Neuronal stem cell (in vitro differentiated cells): ENCODE results near the gene SUPT3H.
"Not testable (repeated sequence)": the region's sequence is repeated elsewhere in the genome, so short reads cannot be mapped to it uniquely, and the experiment has no call there.

Experiments
- DNase-seq: peaks from one replicate; pipeline ENCODE4 v3.0.0-alpha.2; 2013; ENCODE audit warnings: low spot score
- H2AFZ ChIP-seq: one replicate; pipeline ENCODE4 v1.6.1; 2013; ENCODE audit warnings: mild to moderate bottlenecking, low read length, inconsistent platforms
- H2AK5ac ChIP-seq: 2 replicates; pipeline ENCODE4 v1.6.1; 2013; ENCODE audit warnings: low read depth, mild to moderate bottlenecking, inconsistent platforms, low read length, moderate library complexity, mixed read lengths
- H2BK120ac ChIP-seq: 2 replicates; pipeline ENCODE4 v1.6.1; 2013; ENCODE audit warnings: low read depth, mild to moderate bottlenecking, inconsistent platforms, low read length, moderate library complexity, mixed read lengths
- H2BK12ac ChIP-seq: one replicate; pipeline ENCODE4 v1.6.1; 2013; ENCODE audit warnings: low read length, inconsistent platforms
- H2BK15ac ChIP-seq: 2 replicates; pipeline ENCODE4 v1.6.1; 2013; ENCODE audit warnings: mild to moderate bottlenecking, low read length, inconsistent platforms, mixed read lengths
- H2BK5ac ChIP-seq: one replicate; pipeline ENCODE4 v1.6.1; 2013; ENCODE audit warnings: inconsistent platforms, mild to moderate bottlenecking, low read length, moderate library complexity
- H3K14ac ChIP-seq: one replicate; pipeline ENCODE4 v1.6.1; 2013; ENCODE audit warnings: low read length, inconsistent platforms
- H3K18ac ChIP-seq: 2 replicates; pipeline ENCODE4 v1.6.1; 2013; ENCODE audit warnings: low read length, inconsistent platforms
- H3K23ac ChIP-seq: 2 replicates; pipeline ENCODE4 v1.6.1; 2013; ENCODE audit warnings: low read depth, mild to moderate bottlenecking, mixed read lengths, low read length, inconsistent platforms; ENCODE audit not compliant: poor library complexity
- H3K27ac ChIP-seq: replicated peaks from 3 replicates; pipeline ENCODE4 v1.5.1; 2013; ENCODE audit warnings: low read length, inconsistent platforms
- H3K27me3 ChIP-seq, 3 experiments: 2 replicates each; pipeline ENCODE4 v1.6.1; 2013; ENCODE audit warnings: low read length in 3 of 3, mild to moderate bottlenecking in 2 of 3, inconsistent platforms in 1 of 3, low read depth in 1 of 3, mixed read lengths in 1 of 3, moderate library complexity in 1 of 3; ENCODE audit not compliant: control insufficient read depth in 3 of 3, insufficient read depth in 3 of 3
- H3K36me3 ChIP-seq, 2 donors: replicated peaks in 1 of 2; 2 replicates each; pipeline ENCODE4 v1.6.1; 2013; ENCODE audit warnings: low read length in 2 of 2; ENCODE audit not compliant: control insufficient read depth in 2 of 2, insufficient read depth in 2 of 2
- H3K4ac ChIP-seq: 2 replicates; pipeline ENCODE4 v1.6.1; 2013; ENCODE audit warnings: inconsistent platforms, mild to moderate bottlenecking, low read length, moderate library complexity
- H3K4me1 ChIP-seq, 2 donors: 1 replicate in 1 of 2; 2 replicates in 1 of 2; pipeline ENCODE4 v1.6.1; 2013; ENCODE audit warnings: low read length in 2 of 2, low read depth in 1 of 2; ENCODE audit not compliant: control insufficient read depth in 2 of 2, insufficient read depth in 1 of 2
- H3K4me2 ChIP-seq: one replicate; pipeline ENCODE4 v1.6.1; 2013; ENCODE audit warnings: mild to moderate bottlenecking, low read length, inconsistent platforms; ENCODE audit not compliant: insufficient read depth, poor library complexity, severe bottlenecking
- H3K4me3 ChIP-seq, 2 donors: 2 replicates each; pipeline ENCODE4 v1.5.1; 2013; ENCODE audit warnings: low read length in 2 of 2, mild to moderate bottlenecking in 2 of 2, inconsistent platforms in 1 of 2, moderate library complexity in 1 of 2
- H3K79me1 ChIP-seq: one replicate; pipeline ENCODE4 v1.6.1; 2013; ENCODE audit warnings: low read depth, mild to moderate bottlenecking, inconsistent platforms, low read length, moderate library complexity
- H3K9ac ChIP-seq: one replicate; pipeline ENCODE4 v1.6.1; 2013; ENCODE audit warnings: mild to moderate bottlenecking, low read depth, low read length, inconsistent platforms; ENCODE audit not compliant: poor library complexity
- H3K9me3 ChIP-seq, 2 donors: replicated peaks in 1 of 2; 2 replicates each; pipeline versions ENCODE3 to v1.6.1; 2013; ENCODE audit warnings: low read length in 2 of 2, mild to moderate bottlenecking in 2 of 2, inconsistent platforms in 1 of 2, low read depth in 1 of 2, mixed read lengths in 1 of 2, moderate library complexity in 1 of 2; ENCODE audit not compliant: control insufficient read depth in 2 of 2, insufficient read depth in 1 of 2
- H4K8ac ChIP-seq: one replicate; pipeline ENCODE4 v1.6.1; 2013; ENCODE audit warnings: low read depth, mild to moderate bottlenecking, inconsistent platforms, low read length, moderate library complexity
- H4K91ac ChIP-seq: one replicate; pipeline ENCODE4 v1.6.1; 2013; ENCODE audit warnings: low read length, low read depth, mild to moderate bottlenecking, inconsistent platforms; ENCODE audit not compliant: poor library complexity
- WGBS, 2 donors: extraction: QIAGEN DNeasy Blood & Tissue Kit; methylation state at CpG; one replicate each; pipeline ENCODE4 v1.1.7; 2013; ENCODE audit warnings: missing lambda C conversion rate in 2 of 2, mixed read lengths in 1 of 2; ENCODE audit not compliant: insufficient read length in 2 of 2, insufficient replicate concordance in 1 of 2; ENCODE audit errors: extremely low coverage in 2 of 2; 5-methylcytosine and 5-hydroxymethylcytosine counted together

Gene SUPT3H

GRCh38 chr6:44915111-44915510 lies 462.6 kb downstream of the SUPT3H start:
- H3K4me3 ChIP-seq, result no peak overlapping the region
- no peak overlapping the region for H2BK15ac ChIP-seq
- H3K14ac ChIP-seq, result no peak overlapping the region
- no peak overlapping the region for H4K8ac ChIP-seq
- no peaks in the 10 kb centered on the region for H3K79me1 ChIP-seq
- H3K18ac ChIP-seq, result no peak overlapping the region
- no peak overlapping the region for H2AFZ ChIP-seq
- H3K9me3 ChIP-seq, result peaks cover 0 to 9% of the 10 kb centered on the region in 2 donors
- no peak overlapping the region for H2BK120ac ChIP-seq
- H2BK5ac ChIP-seq, result no peak overlapping the region
- H3K4me1 ChIP-seq, result no peaks in the 10 kb centered on the region
- H4K91ac ChIP-seq, result no peak overlapping the region
- DNase-seq, result no peak
- no peaks in the 10 kb centered on the region for H3K27me3 ChIP-seq
- H3K4me2 ChIP-seq, result no peak overlapping the region
- no peak overlapping the region for H3K23ac ChIP-seq
- no peak overlapping the region for H3K9ac ChIP-seq
- H3K36me3 ChIP-seq, result no peaks in the 10 kb centered on the region
- no peak overlapping the region for H2AK5ac ChIP-seq
- no peak overlapping the region for H3K27ac ChIP-seq
- WGBS, 2 donors, result no CpG with 5 or more reads among the region's 2 CpGs
- H2BK12ac ChIP-seq, result no peak overlapping the region
- no peak overlapping the region for H3K4ac ChIP-seq

GRCh38 chr6:44914141-44914540 lies 463.6 kb downstream of the SUPT3H start:
- H2AFZ ChIP-seq, result no peak overlapping the region
- no peak overlapping the region for H3K27ac ChIP-seq
- no peak overlapping the region for H3K4me3 ChIP-seq
- H3K79me1 ChIP-seq, result no peaks in the 10 kb centered on the region
- no peak overlapping the region for H3K9ac ChIP-seq
- H4K91ac ChIP-seq, result no peak overlapping the region
- no peak overlapping the region for H2AK5ac ChIP-seq
- no peak overlapping the region for H2BK120ac ChIP-seq
- no peak for DNase-seq
- H3K4me2 ChIP-seq, result no peak overlapping the region
- H2BK12ac ChIP-seq, result no peak overlapping the region
- no peak overlapping the region for H3K23ac ChIP-seq
- H2BK5ac ChIP-seq, result no peak overlapping the region
- no peaks in the 10 kb centered on the region for H3K36me3 ChIP-seq
- H2BK15ac ChIP-seq, result no peak overlapping the region
- H3K4me1 ChIP-seq, result no peaks in the 10 kb centered on the region
- no peak overlapping the region for H4K8ac ChIP-seq
- no peak overlapping the region for H3K14ac ChIP-seq
- H3K27me3 ChIP-seq, result no peaks in the 10 kb centered on the region
- H3K9me3 ChIP-seq, result peaks cover 0 to 9% of the 10 kb centered on the region in 2 donors
- H3K18ac ChIP-seq, result no peak overlapping the region
- no peak overlapping the region for H3K4ac ChIP-seq

- Histone ChIP-seq H2BK15ac (no peak overlapping the region), H2AK5ac (no peak overlapping the region), H3K27ac (no peak overlapping the region), H2AFZ (no peak overlapping the region), H3K4ac (no peak overlapping the region), H2BK12ac (no peak overlapping the region), H3K4me1 (no peaks in the 10 kb centered on the region), H3K9ac (no peak overlapping the region), H3K23ac (no peak overlapping the region), H3K36me3 (no peaks in the 10 kb centered on the region), H2BK120ac (no peak overlapping the region), H2BK5ac (no peak overlapping the region), H3K9me3 (no peaks in the 10 kb centered on the region), H4K91ac (no peak overlapping the region), H3K27me3 (no peaks in the 10 kb centered on the region), H3K79me1 (no peaks in the 10 kb centered on the region), H3K4me3 (no peak overlapping the region), H3K18ac (no peak overlapping the region), H3K4me2 (no peak overlapping the region), H4K8ac (no peak overlapping the region), H3K14ac (no peak overlapping the region)
- no CpG with 5 or more reads among the region's 2 CpGs for WGBS, 2 donors
- no peak for DNase-seq
Measured at GRCh38 chr6:44906761-44907160, 471.0 kb downstream of the SUPT3H start.

GRCh38 chr6:44900358-44900757 lies 477.4 kb downstream of the SUPT3H start:
- not testable (repeated sequence) for H2BK120ac ChIP-seq, H3K9me3 ChIP-seq, H3K4me1 ChIP-seq, H3K18ac ChIP-seq, H3K4ac ChIP-seq, H2AFZ ChIP-seq, H4K91ac ChIP-seq, H3K4me3 ChIP-seq, H3K36me3 ChIP-seq, H2BK5ac ChIP-seq, H3K79me1 ChIP-seq, H3K27ac ChIP-seq, H3K9ac ChIP-seq, H3K14ac ChIP-seq, H2AK5ac ChIP-seq, H2BK12ac ChIP-seq, H2BK15ac ChIP-seq, DNase-seq, H3K4me2 ChIP-seq, H4K8ac ChIP-seq, H3K23ac ChIP-seq, H3K27me3 ChIP-seq
- WGBS, 2 donors, result no CpG with 5 or more reads among the region's 11 CpGs
